Suprapubic skin (tissue), 4 donors: ENCODE results near the gene MTF2. TPM values are rescaled to one million over a fixed set of nuclear protein-coding genes. Genes with fewer than 3 reads are reported as not detected.
A peak's percentile ranks its signal among the peaks of the same experiment; 100 is the strongest.

Experiments
- DNase-seq, 2 donors: peaks; one replicate each; pipeline ENCODE4 v3.0.0-alpha.2; 2019; ENCODE audit warnings: low spot score in 2 of 2
- H3K27ac ChIP-seq: fragments of 200-600 bp; sonication (generic); one replicate; pipeline ENCODE4 v1.5.1; 2019
- H3K27me3 ChIP-seq: fragments of 200-600 bp; sonication (generic); one replicate; pipeline ENCODE4 v1.5.1; 2019
- H3K36me3 ChIP-seq: fragments of 200-600 bp; sonication (generic); one replicate; pipeline ENCODE4 v1.5.1; 2019
- H3K4me1 ChIP-seq: fragments of 200-600 bp; sonication (generic); one replicate; pipeline ENCODE4 v1.5.1; 2019
- H3K4me3 ChIP-seq: fragments of 200-600 bp; sonication (generic); one replicate; pipeline ENCODE4 v1.5.1; 2019; ENCODE audit warnings: mild to moderate bottlenecking
- H3K9me3 ChIP-seq: fragments of 200-600 bp; sonication (generic); one replicate; pipeline ENCODE4 v1.5.1; 2019
- CTCF ChIP-seq, 2 donors: fragments of 200-600 bp in 1 of 2; fragments of 450-650 bp in 1 of 2; sonication (generic) in 1 of 2; IDR thresholded peaks; one replicate each; pipeline ENCODE4 v1.5.1; 2016 to 2019; ENCODE audit warnings: antibody characterized with exemption in 2 of 2, mild to moderate bottlenecking in 1 of 2, moderate library complexity in 1 of 2
- EP300 ChIP-seq: sonication (generic); formaldehyde crosslinking; IDR thresholded peaks from one replicate; pipeline ENCODE4 v1.6.1; 2017; ENCODE audit warnings: antibody characterized with exemption
- POLR2A ChIP-seq, 2 donors: fragments of 450-650 bp; IDR thresholded peaks; one replicate each; pipeline ENCODE4 v1.6.1; 2017; ENCODE audit warnings: antibody characterized with exemption in 2 of 2, mild to moderate bottlenecking in 2 of 2, moderate library complexity in 2 of 2
- POLR2AphosphoS5 ChIP-seq, 3 donors: sonication (generic); formaldehyde crosslinking; IDR thresholded peaks; one replicate each; pipeline ENCODE4 v1.6.1; 2017; ENCODE audit warnings: antibody characterized with exemption in 3 of 3
- WGBS: methylation state at CpG from one replicate; pipeline ENCODE4 v1.1.5; 2018; 5-methylcytosine and 5-hydroxymethylcytosine counted together
- total RNA-seq, 4 donors: library from RNA; depleted of rRNA; stranded (reverse); fragments of >200 nt; gene quantifications; one replicate each; pipeline ENCODE4 v1.1.0, GENCODE V29; 2016

Gene MTF2
- total RNA-seq, 4 donors from 2014 or later = 7.9 to 35.3 (median 16.0) TPM

- no peaks in the 10 kb centered on the region for H3K9me3 ChIP-seq
- H3K4me3 ChIP-seq = peak overlapping the region; percentile 70
- H3K27me3 ChIP-seq = no peaks in the 10 kb centered on the region
- peaks cover 29% of the 10 kb centered on the region for H3K4me1 ChIP-seq
- no peaks in the 10 kb centered on the region for H3K36me3 ChIP-seq
- peak overlapping the region; percentile 85 for H3K27ac ChIP-seq
- WGBS = 9% methylated on average over 3 of the region's 3 CpGs
- DNase-seq = no peak
- TF ChIP-seq CTCF (IDR thresholded peaks at IDR 0.05) (no peak), EP300 (no peak), POLR2AphosphoS5 (IDR thresholded peaks at IDR 0.05) (no peak), POLR2A (IDR thresholded peaks at IDR 0.05) (no peak)
These were observed 880 bp upstream of the MTF2 start for GRCh38 chr1:93078203-93078602.

GRCh38 chr1:93078638-93078985 lies 471 bp upstream of the MTF2 start:
- H3K4me3 ChIP-seq = peak overlapping the region; percentile 70
- WGBS = 3% methylated on average over 7 of the region's 7 CpGs
- no peak for TF ChIP-seq POLR2A (IDR thresholded peaks at IDR 0.05)
- no peak for TF ChIP-seq CTCF (IDR thresholded peaks at IDR 0.05)
- TF ChIP-seq POLR2AphosphoS5 (IDR thresholded peaks at IDR 0.05) = no peak
- no peak for TF ChIP-seq EP300
- H3K9me3 ChIP-seq = no peaks in the 10 kb centered on the region
- H3K27me3 ChIP-seq = no peaks in the 10 kb centered on the region
- DNase-seq = no peak
- no peaks in the 10 kb centered on the region for H3K36me3 ChIP-seq
- H3K4me1 ChIP-seq = peaks cover 29% of the 10 kb centered on the region
- peak overlapping the region; percentile 85 for H3K27ac ChIP-seq

GRCh38 chr1:93079685-93080141 lies 630 bp downstream of the MTF2 start:
- H3K4me3 ChIP-seq = peak overlapping the region; percentile 70
- WGBS = under 1% methylated on average over 13 of the region's 13 CpGs
- no peaks in the 10 kb centered on the region for H3K27me3 ChIP-seq
- H3K9me3 ChIP-seq = no peaks in the 10 kb centered on the region
- TF ChIP-seq POLR2A (IDR thresholded peaks at IDR 0.05) (no peak), POLR2AphosphoS5 (IDR thresholded peaks at IDR 0.05) (no peak), EP300 (no peak), CTCF (IDR thresholded peaks at IDR 0.05) (no peak)
- H3K4me1 ChIP-seq = peaks cover 29% of the 10 kb centered on the region
- peak overlapping the region; percentile 85 for H3K27ac ChIP-seq
- no peaks in the 10 kb centered on the region for H3K36me3 ChIP-seq
- peak in 1 of 2 donors; percentile 62 for DNase-seq

- no peak for DNase-seq
- TF ChIP-seq POLR2AphosphoS5 (IDR thresholded peaks at IDR 0.05) (no peak), POLR2A (IDR thresholded peaks at IDR 0.05) (no peak), EP300 (no peak), CTCF (IDR thresholded peaks at IDR 0.05) (peak; percentile 17 to 35)
- Histone ChIP-seq H3K4me3 (peak overlapping the region; percentile 70), H3K36me3 (no peaks in the 10 kb centered on the region), H3K9me3 (no peaks in the 10 kb centered on the region), H3K27me3 (no peaks in the 10 kb centered on the region), H3K27ac (peak overlapping the region; percentile 85), H3K4me1 (peaks cover 29% of the 10 kb centered on the region)
- WGBS = under 1% methylated on average over 5 of the region's 5 CpGs
These were observed 1.2 kb downstream of the MTF2 start for GRCh38 chr1:93080179-93080823.

GRCh38 chr1:93081716-93082115 lies 2.6 kb downstream of the MTF2 start:
- Histone ChIP-seq H3K27me3 (no peaks in the 10 kb centered on the region), H3K4me1 (peaks cover 29% of the 10 kb centered on the region), H3K4me3 (peak overlapping the region; percentile 70), H3K9me3 (no peaks in the 10 kb centered on the region), H3K27ac (no peak overlapping the region), H3K36me3 (no peaks in the 10 kb centered on the region)
- no peak for DNase-seq
- TF ChIP-seq EP300 (no peak), POLR2AphosphoS5 (IDR thresholded peaks at IDR 0.05) (no peak), CTCF (IDR thresholded peaks at IDR 0.05) (no peak), POLR2A (IDR thresholded peaks at IDR 0.05) (no peak)
